Chondrocyte (in vitro differentiated cells): ENCODE results near the gene HAP1. TPM values are rescaled to one million over a fixed set of nuclear protein-coding genes. Genes with fewer than 3 reads are reported as not detected.

Experiments used
- DNase-seq: peaks from one replicate; pipeline ENCODE4 v3.0.0; 2021; ENCODE audit warnings: mixed read lengths, low spot score
- H3K27ac Mint-ChIP-seq: one replicate; pipeline ENCODE4 v1.8.0; 2021; ENCODE audit warnings: mild to moderate bottlenecking, moderate library complexity, mixed read lengths; ENCODE audit not compliant: unreplicated experiment
- H3K27me3 Mint-ChIP-seq: 2 replicates; pipeline ENCODE4 v1.8.0; 2021; ENCODE audit warnings: low read depth, mixed read lengths
- H3K36me3 Mint-ChIP-seq: 2 replicates; pipeline ENCODE4 v1.8.0; 2021; ENCODE audit warnings: low read depth, mixed read lengths
- H3K4me1 Mint-ChIP-seq: 2 replicates; pipeline ENCODE4 v1.8.0; 2021; ENCODE audit warnings: low read depth, mild to moderate bottlenecking, mixed read lengths
- H3K4me3 Mint-ChIP-seq: one replicate; pipeline ENCODE4 v1.8.0; 2021; ENCODE audit warnings: mild to moderate bottlenecking, moderate library complexity, mixed read lengths; ENCODE audit not compliant: unreplicated experiment
- H3K9me3 Mint-ChIP-seq: 2 replicates; pipeline ENCODE4 v1.8.0; 2021; ENCODE audit warnings: low read depth, mixed read lengths
- total RNA-seq: library from RNA; stranded (reverse); gene quantifications from 3 replicates; pipeline ENCODE4 v1.2.1, GENCODE V29; 2021
- TF ChIP-seq, protein P1 (sequence below): fragments of 200-600 bp; sonication (generic); IDR thresholded peaks from 2 replicates; pipeline ENCODE4 v1.5.0; 2021; ENCODE audit warnings: antibody characterized with exemption, mild to moderate bottlenecking, moderate library complexity

HAP1 gene
- total RNA-seq, 1 donor from 2014 or later: not detected

GRCh38 chr17:41718287-41718645, 16.2 kb downstream of the HAP1 start:
- H3K4me3 Mint-ChIP-seq: no peak overlapping the region
- TF ChIP-seq, protein P1, sequence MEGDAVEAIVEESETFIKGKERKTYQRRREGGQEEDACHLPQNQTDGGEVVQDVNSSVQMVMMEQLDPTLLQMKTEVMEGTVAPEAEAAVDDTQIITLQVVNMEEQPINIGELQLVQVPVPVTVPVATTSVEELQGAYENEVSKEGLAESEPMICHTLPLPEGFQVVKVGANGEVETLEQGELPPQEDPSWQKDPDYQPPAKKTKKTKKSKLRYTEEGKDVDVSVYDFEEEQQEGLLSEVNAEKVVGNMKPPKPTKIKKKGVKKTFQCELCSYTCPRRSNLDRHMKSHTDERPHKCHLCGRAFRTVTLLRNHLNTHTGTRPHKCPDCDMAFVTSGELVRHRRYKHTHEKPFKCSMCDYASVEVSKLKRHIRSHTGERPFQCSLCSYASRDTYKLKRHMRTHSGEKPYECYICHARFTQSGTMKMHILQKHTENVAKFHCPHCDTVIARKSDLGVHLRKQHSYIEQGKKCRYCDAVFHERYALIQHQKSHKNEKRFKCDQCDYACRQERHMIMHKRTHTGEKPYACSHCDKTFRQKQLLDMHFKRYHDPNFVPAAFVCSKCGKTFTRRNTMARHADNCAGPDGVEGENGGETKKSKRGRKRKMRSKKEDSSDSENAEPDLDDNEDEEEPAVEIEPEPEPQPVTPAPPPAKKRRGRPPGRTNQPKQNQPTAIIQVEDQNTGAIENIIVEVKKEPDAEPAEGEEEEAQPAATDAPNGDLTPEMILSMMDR: no peak
- peaks cover 13% of the 10 kb centered on the region for H3K27me3 Mint-ChIP-seq
- H3K27ac Mint-ChIP-seq: no peak overlapping the region
- H3K9me3 Mint-ChIP-seq: no peaks in the 10 kb centered on the region
- no peaks in the 10 kb centered on the region for H3K36me3 Mint-ChIP-seq
- no peak for DNase-seq
- no peaks in the 10 kb centered on the region for H3K4me1 Mint-ChIP-seq

GRCh38 chr17:41717408-41718286, 16.8 kb downstream of the HAP1 start:
- Mint-ChIP-seq H3K4me3 (no peak overlapping the region), H3K27ac (no peak overlapping the region), H3K9me3 (no peaks in the 10 kb centered on the region), H3K4me1 (no peaks in the 10 kb centered on the region), H3K27me3 (peaks cover 13% of the 10 kb centered on the region), H3K36me3 (no peaks in the 10 kb centered on the region)
- no peak for DNase-seq
- TF ChIP-seq, protein P1: no peak

DNA sequence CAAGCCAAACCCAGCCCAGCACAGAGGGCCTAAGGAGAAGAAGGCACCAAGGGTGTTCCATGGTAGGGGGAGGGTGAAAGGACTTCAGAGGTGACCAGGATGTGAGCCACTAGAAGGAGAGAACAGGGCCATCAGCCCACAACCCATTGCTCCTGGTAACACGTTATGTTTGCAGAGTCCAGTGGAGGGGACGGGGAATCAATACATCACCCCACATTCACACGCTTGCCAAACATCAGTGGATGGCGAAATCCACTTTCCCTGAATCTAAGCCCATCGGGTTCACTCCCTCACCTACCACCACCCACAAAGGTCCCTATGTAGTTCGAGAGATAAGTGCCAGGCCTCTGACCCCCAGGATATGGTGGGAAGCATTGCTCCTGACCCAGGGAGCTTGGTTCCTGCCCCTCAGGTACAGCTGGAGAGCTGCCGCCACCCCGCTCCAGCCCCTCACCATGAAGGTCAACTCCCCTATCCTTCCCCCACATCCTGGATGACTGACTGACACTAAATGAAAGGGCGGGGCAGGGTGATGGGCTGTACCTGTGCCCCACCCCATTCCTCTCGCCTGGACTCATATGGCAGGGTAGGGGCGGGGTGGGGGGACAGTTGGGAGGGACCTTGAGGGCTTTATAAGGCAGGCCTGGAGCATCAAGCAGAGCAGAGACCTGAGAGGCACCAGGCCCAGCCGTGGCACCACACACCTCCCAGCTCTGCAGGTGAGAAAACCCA, 22.6 kb downstream of the HAP1 start, which contains the start of gene GAST:
TSS of gene GAST (plus strand) at position 663 of the 732 bp plus-strand sequence. CDS start 3,106 bp downstream, outside the sequence.
- Mint-ChIP-seq H3K4me1 (peaks cover 4% of the 10 kb centered on the region), H3K4me3 (no peak within 1 kb of the TSS), H3K9me3 (peaks cover 3% of the 10 kb centered on the region), H3K36me3 (no peaks in the 10 kb centered on the region), H3K27me3 (peaks cover 5% of the 10 kb centered on the region), H3K27ac (no peak within 1 kb of the TSS)
- TF ChIP-seq, protein P1: no peak
- DNase-seq: no peak

DNA sequence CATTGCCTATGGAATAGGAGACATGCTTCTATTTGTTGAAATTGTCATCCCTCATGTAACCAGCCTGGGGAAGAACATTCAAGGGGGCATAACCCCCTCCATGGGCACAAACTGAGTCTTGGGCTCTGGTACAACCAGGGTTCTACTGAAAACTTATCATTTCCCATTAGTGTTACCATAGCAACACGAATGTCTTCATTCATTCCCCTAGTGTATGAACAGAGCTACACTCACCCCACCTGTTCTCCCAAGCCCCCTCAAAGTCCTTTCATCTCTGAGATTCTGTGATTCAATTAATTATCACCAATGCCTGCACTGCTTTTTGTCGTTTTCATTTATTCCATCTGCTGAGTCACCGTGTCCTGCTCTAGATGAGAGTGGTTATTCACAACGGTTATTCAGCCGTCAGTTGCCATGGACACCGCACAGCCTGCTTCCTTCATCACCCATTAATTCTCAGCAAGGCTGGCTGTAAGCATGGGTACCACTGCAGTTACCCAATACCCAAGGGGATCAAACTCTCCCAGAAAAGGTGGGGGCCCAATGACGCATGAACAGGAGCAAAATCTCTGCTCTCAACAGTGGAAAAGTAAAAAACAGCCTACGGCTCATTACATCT, 23.9 kb downstream of the HAP1 start:
- H3K36me3 Mint-ChIP-seq: no peaks in the 10 kb centered on the region
- peaks cover 3% of the 10 kb centered on the region for H3K9me3 Mint-ChIP-seq
- H3K4me3 Mint-ChIP-seq: no peak overlapping the region
- no peak overlapping the region for H3K27ac Mint-ChIP-seq
- peaks cover 4% of the 10 kb centered on the region for H3K4me1 Mint-ChIP-seq
- TF ChIP-seq, protein P1: no peak
- no peaks in the 10 kb centered on the region for H3K27me3 Mint-ChIP-seq
- DNase-seq: no peak
